ENCODE data around the gene ANGPTL3. TPM values are rescaled to one million over a fixed set of nuclear protein-coding genes. Genes with fewer than 3 reads are reported as not detected.
A peak's percentile ranks its signal among the peaks of the same experiment; 100 is the strongest.

The ANGPTL3 gene
- total and polyA plus RNA-seq, 2 of the 13 experiments (the other 11 are each of a cell fraction or from before 2014, with no cell fraction given): 0.40 to 0.51 TPM

DNA sequence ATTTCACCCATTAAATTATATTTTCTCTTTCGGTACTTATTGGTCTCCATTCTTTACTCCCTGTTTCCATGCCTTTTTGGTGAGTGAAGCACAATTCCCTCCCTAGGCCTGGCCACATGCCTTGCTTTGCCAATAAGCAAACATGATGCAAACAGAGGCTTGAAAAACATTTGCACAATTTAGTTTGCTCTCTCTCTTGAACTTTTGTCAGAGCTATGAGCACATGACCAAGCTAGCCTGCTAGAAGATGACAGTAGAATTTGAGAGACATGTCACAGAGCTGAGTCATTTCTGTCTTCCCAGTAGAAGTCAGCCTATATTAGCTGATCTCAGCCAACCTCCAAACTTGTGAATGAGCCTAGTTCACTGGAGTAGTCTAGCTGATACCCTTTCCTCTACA is 24.6 kb downstream of the ANGPTL3 start (continued):
- TF ChIP-seq ZBTB25 (CRISPR knock-in tag; IDR thresholded peaks at IDR 0.05): peak; percentile 89
- TF ChIP-seq NFE2 (CRISPR knock-in tag; IDR thresholded peaks at IDR 0.05): 0 out of 2 replicates have a peak, but pooled peaks have one; percentile 71
- no peak for TF ChIP-seq MAF1 (CRISPR knock-in tag; IDR thresholded peaks at IDR 0.05; ENCODE audit: borderline replicate concordance)
- no peak for TF ChIP-seq TBP (CRISPR knock-in tag; IDR thresholded peaks at IDR 0.05)
- peak; percentile 61; the same call in 1 of the 2 replicates for TF ChIP-seq SPEN (CRISPR knock-in tag; IDR thresholded peaks at IDR 0.05; ENCODE audit: low read depth)
- TF ChIP-seq FOXP1 (IDR thresholded peaks at IDR 0.05): peak; percentile 45; the same call in 1 of the 2 replicates
- TF ChIP-seq FOXP1 (CRISPR knock-in tag; IDR thresholded peaks at IDR 0.05): peak; percentile 97
- no peak for TF ChIP-seq GATA4 (IDR thresholded peaks at IDR 0.05; ENCODE audit: borderline replicate concordance, low read depth)
- peak; percentile 86; the same call in 1 of the 2 replicates for TF ChIP-seq KDM1A (CRISPR knock-in tag; IDR thresholded peaks at IDR 0.05)
- peak; percentile 86; the same call in 1 of the 2 replicates for TF ChIP-seq ZNF878 (CRISPR knock-in tag; IDR thresholded peaks at IDR 0.05)
- peak; percentile 79; the same call in 1 of the 2 replicates for TF ChIP-seq ZNF292 (CRISPR knock-in tag; IDR thresholded peaks at IDR 0.05; ENCODE audit: borderline replicate concordance, low read depth)
- 0 out of 2 replicates have a peak, but pooled peaks have one; percentile 72 for TF ChIP-seq ZBTB44 (CRISPR knock-in tag; IDR thresholded peaks at IDR 0.05)
- no peak for TF ChIP-seq MZF1 (CRISPR knock-in tag; IDR thresholded peaks at IDR 0.05; ENCODE audit: borderline replicate concordance)
- TF ChIP-seq FIP1L1 (IDR thresholded peaks at IDR 0.05; ENCODE audit: borderline replicate concordance, insufficient read depth, low read depth, low read length): no peak
- TF ChIP-seq ZNF747 (CRISPR knock-in tag; IDR thresholded peaks at IDR 0.05; ENCODE audit: borderline replicate concordance): peak; percentile 73; the same call in 1 of the 2 replicates
- TF ChIP-seq FOSL1 (CRISPR knock-in tag; IDR thresholded peaks at IDR 0.05; ENCODE audit: borderline replicate concordance): peak; percentile 84; the same call in 1 of the 2 replicates
- TF ChIP-seq ATF7-NPFF (CRISPR knock-in tag; IDR thresholded peaks at IDR 0.05; ENCODE audit: low read depth): peak; percentile 33; the same call in 1 of the 2 replicates
- TF ChIP-seq ZNF781 (CRISPR knock-in tag; IDR thresholded peaks at IDR 0.05; ENCODE audit: borderline replicate concordance, not compliant biosample characterization): peak; percentile 64
- TF ChIP-seq, protein P1, sequence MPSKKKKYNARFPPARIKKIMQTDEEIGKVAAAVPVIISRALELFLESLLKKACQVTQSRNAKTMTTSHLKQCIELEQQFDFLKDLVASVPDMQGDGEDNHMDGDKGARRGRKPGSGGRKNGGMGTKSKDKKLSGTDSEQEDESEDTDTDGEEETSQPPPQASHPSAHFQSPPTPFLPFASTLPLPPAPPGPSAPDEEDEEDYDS (CRISPR knock-in tag; IDR thresholded peaks at IDR 0.05): peak; percentile 73
- peak; percentile 70 for TF ChIP-seq ZHX2 (IDR thresholded peaks at IDR 0.05; ENCODE audit: low read depth)
- no peak for TF ChIP-seq ZHX2 (CRISPR knock-in tag; IDR thresholded peaks at IDR 0.05; ENCODE audit: borderline replicate concordance)
